HCT116 (cell line): ENCODE results near the gene GBX1. TPM values are rescaled to one million over a fixed set of nuclear protein-coding genes. Genes with fewer than 3 reads are reported as not detected.

Experiments
- ATAC-seq: fragments of 200-7000 bp; cut with Tn5 transposase; 2 replicates; pipeline ENCODE4 v1.9.1; 2020; ENCODE audit warnings: mild to moderate bottlenecking, moderate library complexity
- BruUV-seq: library from RNA; stranded (reverse); fragments of 400-500 nt; replicated peaks from 2 replicates; lab custom pipeline; 2021; lab: Mats Ljungman, UMichigan
- CTCF ChIA-PET: fragments of 300-600 bp; sonication (Branson Sonifier 250); formaldehyde crosslinking; loops from one replicate; lab custom pipeline; 2021; ENCODE audit warnings: antibody characterized with exemption; lab: Charles Lee
- POLR2A ChIA-PET: fragments of 300-600, 350-600 bp; sonication (Branson Sonifier 250); formaldehyde crosslinking; loops from one replicate; lab custom pipeline; 2021; ENCODE audit warnings: antibody characterized with exemption; lab: Charles Lee
- RAD21 ChIA-PET, 2 experiments: fragments of 300-600 bp; sonication (Branson Sonifier 250); formaldehyde crosslinking; loops; one replicate each; lab custom pipeline; 2023; ENCODE audit warnings: low total read pairs in 2 of 2; ENCODE audit not compliant: uncharacterized antibody in 2 of 2, unreplicated experiment in 2 of 2, low non-redundant PET in 1 of 2; lab: Charles Lee
- DNase-seq: peaks from one replicate; pipeline ENCODE4 v3.0.0-alpha.2; 2010; ENCODE audit warnings: low read depth, low spot score
- H2AFZ ChIP-seq: fragments of 200-600 bp; shearing (Covaris generic), sonication (generic); 2 replicates; pipeline ENCODE4 v1.6.1; 2017; ENCODE audit warnings: low read depth, mixed run types, mixed read lengths, antibody characterized with exemption, low read length; ENCODE audit not compliant: poor library complexity, severe bottlenecking
- H3K27ac ChIP-seq: 2 replicates; pipeline ENCODE4 v1.5.1; 2012; ENCODE audit warnings: low read depth, low read length
- H3K27me3 ChIP-seq: fragments of 200-600 bp; sonication (generic); 2 replicates; pipeline ENCODE4 v1.6.1; 2016; ENCODE audit warnings: mixed run types, low read length, mixed read lengths; ENCODE audit not compliant: insufficient read depth
- H3K36me3 ChIP-seq, 2 experiments: fragments of 200-500 bp in 1 of 2; fragments of 200-600 bp in 1 of 2; sonication (Bioruptor generic) in 1 of 2; sonication (generic) in 1 of 2; 2 replicates each; pipeline versions ENCODE4 v1.5.1 to v1.6.1; 2014 to 2016; ENCODE audit warnings: low read length in 2 of 2, inconsistent platforms in 1 of 2, mixed read lengths in 1 of 2, mixed run types in 1 of 2; ENCODE audit not compliant: insufficient read depth in 2 of 2, control insufficient read depth in 1 of 2
- H3K4me1 ChIP-seq, 2 experiments: fragments of 200-600 bp in 1 of 2; sonication (generic) in 1 of 2; 2 replicates each; pipeline versions ENCODE4 v1.5.1 to v1.6.1; 2012 to 2017; ENCODE audit warnings: low read length in 2 of 2, inconsistent platforms in 1 of 2, mild to moderate bottlenecking in 1 of 2, mixed read lengths in 1 of 2, mixed run types in 1 of 2, moderate library complexity in 1 of 2; ENCODE audit not compliant: insufficient read depth in 2 of 2, control insufficient read depth in 1 of 2
- H3K4me2 ChIP-seq: fragments of 200-600 bp; sonication (generic); 2 replicates; pipeline ENCODE4 v1.6.1; 2017; ENCODE audit warnings: mixed run types, low read length, mixed read lengths
- H3K4me3 ChIP-seq, 2 experiments: fragments of 200-600 bp in 1 of 2; sonication (generic) in 1 of 2; replicated peaks in 1 of 2; 2 replicates each; pipeline ENCODE4 v1.5.1; 2011 to 2016; ENCODE audit warnings: low read length in 2 of 2, control low read depth in 1 of 2, low read depth in 1 of 2, mild to moderate bottlenecking in 1 of 2, mixed read lengths in 1 of 2, mixed run types in 1 of 2
- H3K79me2 ChIP-seq: fragments of 200-600 bp; sonication (generic); 2 replicates; pipeline ENCODE4 v1.6.1; 2017; ENCODE audit warnings: mild to moderate bottlenecking, mixed run types, low read length, moderate library complexity, mixed read lengths; ENCODE audit not compliant: insufficient read depth
- H3K9ac ChIP-seq: fragments of 200-600 bp; sonication (generic); 2 replicates; pipeline ENCODE4 v1.6.1; 2016; ENCODE audit warnings: low read length, mixed read lengths
- H3K9me2 ChIP-seq: fragments of 200-600 bp; sonication (generic), shearing (Covaris generic); 2 replicates; pipeline ENCODE4 v1.6.1; 2017; ENCODE audit warnings: mixed run types, mild to moderate bottlenecking, moderate library complexity; ENCODE audit not compliant: insufficient read depth
- H3K9me3 ChIP-seq, 2 experiments: fragments of 200-500 bp in 1 of 2; fragments of 200-600 bp in 1 of 2; sonication (Bioruptor generic) in 1 of 2; sonication (generic) in 1 of 2; 2 replicates each; pipeline ENCODE4 v1.6.1; 2014 to 2017; ENCODE audit warnings: low read length in 2 of 2, mixed read lengths in 2 of 2, inconsistent platforms in 1 of 2, low read depth in 1 of 2, mild to moderate bottlenecking in 1 of 2, mixed run types in 1 of 2, moderate library complexity in 1 of 2; ENCODE audit not compliant: control insufficient read depth in 1 of 2, insufficient read depth in 1 of 2
- H4K20me1 ChIP-seq: fragments of 200-600 bp; sonication (generic), shearing (Covaris generic); 2 replicates; pipeline ENCODE4 v1.6.1; 2017; ENCODE audit warnings: mixed run types, mild to moderate bottlenecking, moderate library complexity; ENCODE audit not compliant: insufficient read depth
- ELF1 ChIP-seq: IDR thresholded peaks from 2 replicates; pipeline ENCODE4 v1.6.1; 2012; ENCODE audit warnings: low read depth, borderline replicate concordance
- EZH2phosphoT487 ChIP-seq: fragments of 200-600 bp; IDR thresholded peaks from 2 replicates; pipeline ENCODE4 v1.6.1; 2018; ENCODE audit warnings: antibody characterized with exemption, borderline replicate concordance
- POLR2AphosphoS5 ChIP-seq: IDR thresholded peaks from 2 replicates; pipeline ENCODE4 v1.6.1; 2011; ENCODE audit warnings: mild to moderate bottlenecking, low read depth, low read length, moderate library complexity
- SIN3A ChIP-seq: IDR thresholded peaks from 2 replicates; pipeline ENCODE4 v1.6.1; 2012; ENCODE audit warnings: low read depth
- SRF ChIP-seq: IDR thresholded peaks from 2 replicates; pipeline ENCODE4 v1.6.1; 2012; ENCODE audit warnings: low read depth
- YY1 ChIP-seq: IDR thresholded peaks from 2 replicates; pipeline ENCODE4 v1.6.1; 2011; ENCODE audit warnings: low read length, low read depth, moderate library complexity, mild to moderate bottlenecking; ENCODE audit not compliant: insufficient replicate concordance; ENCODE audit errors: extremely low read depth
- intact Hi-C: fragments of 100-400 bp; cut with micrococcal nuclease; formaldehyde crosslinking; loops from 2 replicates; pipeline ENCODE4 v1.10.0; 2022
- total RNA-seq: library from RNA; stranded (reverse); gene quantifications from one replicate; pipeline ENCODE4 v1.2.1, GENCODE V29; 2021; ENCODE audit not compliant: unreplicated experiment
- TF ChIP-seq, protein P1 (sequence below): IDR thresholded peaks from 2 replicates; pipeline ENCODE4 v1.6.1; 2012
- TF ChIP-seq, protein P2 (sequence below): IDR thresholded peaks from 2 replicates; pipeline ENCODE4 v1.6.1; 2012
- TF ChIP-seq, protein P3 (sequence below): IDR thresholded peaks from 2 replicates; pipeline ENCODE4 v1.6.1; 2012; ENCODE audit warnings: low read depth

Gene GBX1
- total RNA-seq, 1 experiment from 2014 or later, result 0.86 TPM

DNA sequence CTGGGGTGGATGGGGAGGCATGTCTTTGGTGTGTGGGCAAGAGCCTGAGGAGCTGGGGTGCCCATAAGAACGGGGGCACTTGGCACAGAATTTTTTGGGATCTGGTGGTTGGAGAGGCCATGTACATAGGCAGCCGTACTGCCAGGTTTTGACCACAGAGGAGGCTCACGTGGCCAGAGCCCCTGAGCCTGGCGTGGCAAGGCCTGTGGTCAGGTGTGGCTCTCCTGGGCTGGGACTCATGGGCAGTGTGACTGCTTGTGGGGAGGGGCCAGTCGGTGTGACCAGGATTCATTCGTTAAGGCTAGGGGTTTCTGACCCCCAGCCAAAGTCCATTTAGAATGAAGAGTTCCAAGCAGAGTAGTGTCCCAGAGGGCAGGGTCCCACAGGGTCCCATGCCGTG is 43.0 kb downstream of the GBX1 start:
- TF ChIP-seq YY1, result no peak
- TF ChIP-seq SRF, result no peak
- TF ChIP-seq EZH2phosphoT487, result no peak
- no peak for TF ChIP-seq SIN3A
- TF ChIP-seq, protein P1, sequence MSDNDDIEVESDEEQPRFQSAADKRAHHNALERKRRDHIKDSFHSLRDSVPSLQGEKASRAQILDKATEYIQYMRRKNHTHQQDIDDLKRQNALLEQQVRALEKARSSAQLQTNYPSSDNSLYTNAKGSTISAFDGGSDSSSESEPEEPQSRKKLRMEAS, result no peak
- no peak for TF ChIP-seq POLR2AphosphoS5
- no peak for TF ChIP-seq ELF1
- TF ChIP-seq, protein P2, sequence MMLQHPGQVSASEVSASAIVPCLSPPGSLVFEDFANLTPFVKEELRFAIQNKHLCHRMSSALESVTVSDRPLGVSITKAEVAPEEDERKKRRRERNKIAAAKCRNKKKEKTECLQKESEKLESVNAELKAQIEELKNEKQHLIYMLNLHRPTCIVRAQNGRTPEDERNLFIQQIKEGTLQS, result no peak
- TF ChIP-seq, protein P3, sequence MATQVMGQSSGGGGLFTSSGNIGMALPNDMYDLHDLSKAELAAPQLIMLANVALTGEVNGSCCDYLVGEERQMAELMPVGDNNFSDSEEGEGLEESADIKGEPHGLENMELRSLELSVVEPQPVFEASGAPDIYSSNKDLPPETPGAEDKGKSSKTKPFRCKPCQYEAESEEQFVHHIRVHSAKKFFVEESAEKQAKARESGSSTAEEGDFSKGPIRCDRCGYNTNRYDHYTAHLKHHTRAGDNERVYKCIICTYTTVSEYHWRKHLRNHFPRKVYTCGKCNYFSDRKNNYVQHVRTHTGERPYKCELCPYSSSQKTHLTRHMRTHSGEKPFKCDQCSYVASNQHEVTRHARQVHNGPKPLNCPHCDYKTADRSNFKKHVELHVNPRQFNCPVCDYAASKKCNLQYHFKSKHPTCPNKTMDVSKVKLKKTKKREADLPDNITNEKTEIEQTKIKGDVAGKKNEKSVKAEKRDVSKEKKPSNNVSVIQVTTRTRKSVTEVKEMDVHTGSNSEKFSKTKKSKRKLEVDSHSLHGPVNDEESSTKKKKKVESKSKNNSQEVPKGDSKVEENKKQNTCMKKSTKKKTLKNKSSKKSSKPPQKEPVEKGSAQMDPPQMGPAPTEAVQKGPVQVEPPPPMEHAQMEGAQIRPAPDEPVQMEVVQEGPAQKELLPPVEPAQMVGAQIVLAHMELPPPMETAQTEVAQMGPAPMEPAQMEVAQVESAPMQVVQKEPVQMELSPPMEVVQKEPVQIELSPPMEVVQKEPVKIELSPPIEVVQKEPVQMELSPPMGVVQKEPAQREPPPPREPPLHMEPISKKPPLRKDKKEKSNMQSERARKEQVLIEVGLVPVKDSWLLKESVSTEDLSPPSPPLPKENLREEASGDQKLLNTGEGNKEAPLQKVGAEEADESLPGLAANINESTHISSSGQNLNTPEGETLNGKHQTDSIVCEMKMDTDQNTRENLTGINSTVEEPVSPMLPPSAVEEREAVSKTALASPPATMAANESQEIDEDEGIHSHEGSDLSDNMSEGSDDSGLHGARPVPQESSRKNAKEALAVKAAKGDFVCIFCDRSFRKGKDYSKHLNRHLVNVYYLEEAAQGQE, result no peak
- Histone ChIP-seq H3K9me2 (no peaks in the 10 kb centered on the region), H3K27me3 (no peaks in the 10 kb centered on the region), H3K4me2 (no peak overlapping the region), H3K36me3 (peaks cover 18 to 22% of the 10 kb centered on the region in 2 experiments; a peak in 3 of 4 replicates), H2AFZ (no peak overlapping the region), H3K9ac (no peak overlapping the region), H4K20me1 (no peaks in the 10 kb centered on the region), H3K4me1 (peaks cover 0 to 8% of the 10 kb centered on the region in 2 experiments; a peak in 1 of 4 replicates), H3K9me3 (no peaks in the 10 kb centered on the region), H3K27ac (no peak overlapping the region), H3K79me2 (peaks cover 6% of the 10 kb centered on the region; the same call in 1 of the 2 replicates), H3K4me3 (no peak overlapping the region)
- no peak for DNase-seq
- ChIA-PET POLR2A (no interaction called here), CTCF (interaction anchor here (1.0 to 1.4 kb wide), 17 partner anchors 9 to 178 kb away, joined by 3 to 8 read pairs (median 4); partner anchors contain the start of genes ABCB8, ABCF2 and FASTK), RAD21 (no interaction called here)
- intact Hi-C loops, result loop anchor here (1.0 to 10.0 kb wide), 3 partner anchors 48 to 179 kb away; partner anchors contain the start of gene SMARCD3
- no TSS peak for BruUV-seq
- no peak for ATAC-seq
